Measurements from ENCODE around the gene FAM181B. TPM values are rescaled to one million over a fixed set of nuclear protein-coding genes. Genes with fewer than 3 reads are reported as not detected.

FAM181B gene
- total and polyA plus RNA-seq, 2 donors = 0.18 to 0.24 TPM

- DNase-seq (ENCODE audit: low read depth in 6 of 9, low spot score in 9 of 9) = no peak
- no peaks in the 10 kb centered on the region for H3K4me1 ChIP-seq (ENCODE audit: control insufficient read depth in 2 of 2, insufficient read depth in 2 of 2, low read length in 2 of 2)
Measured at GRCh38 chr11:82722231-82722630, 11.4 kb downstream of the FAM181B start.

GRCh38 chr11:82720267-82721065 lies 13.2 kb downstream of the FAM181B start:
- H3K36me3 ChIP-seq (ENCODE audit: control insufficient read depth in 2 of 2, insufficient read depth in 2 of 2, low read length in 1 of 2) = no peaks in the 10 kb centered on the region
- WGBS = 90% methylated on average over 15 of the region's 15 CpGs
- H3K4me3 ChIP-seq (ENCODE audit: low read length in 2 of 2) = no peak overlapping the region
- no peak for DNase-seq (ENCODE audit: low read depth in 6 of 9, low spot score in 9 of 9)
- H3K27ac ChIP-seq (ENCODE audit: low read depth in 1 of 2, low read length in 1 of 2) = no peak overlapping the region
- H3K27me3 ChIP-seq (ENCODE audit: control insufficient read depth in 2 of 2, insufficient read depth in 1 of 2, low read length in 1 of 2) = no peaks in the 10 kb centered on the region
- no peaks in the 10 kb centered on the region for H3K9me3 ChIP-seq (ENCODE audit: control insufficient read depth in 2 of 2, insufficient read depth in 1 of 2, low read length in 1 of 2)
- no peaks in the 10 kb centered on the region for H3K4me1 ChIP-seq (ENCODE audit: control insufficient read depth in 2 of 2, insufficient read depth in 2 of 2, low read length in 2 of 2)

More at GRCh38 chr11:82722231-82722630, 11.4 kb downstream of the FAM181B start:
- Histone ChIP-seq H3K36me3 (ENCODE audit: control insufficient read depth in 2 of 2, insufficient read depth in 2 of 2, low read length in 1 of 2) (no peaks in the 10 kb centered on the region), H3K9me3 (ENCODE audit: control insufficient read depth in 2 of 2, insufficient read depth in 1 of 2, low read length in 1 of 2) (no peaks in the 10 kb centered on the region), H3K27me3 (ENCODE audit: control insufficient read depth in 2 of 2, insufficient read depth in 1 of 2, low read length in 1 of 2) (no peaks in the 10 kb centered on the region), H3K27ac (ENCODE audit: low read depth in 1 of 2, low read length in 1 of 2) (no peak overlapping the region), H3K4me3 (ENCODE audit: low read length in 2 of 2) (no peak overlapping the region)

GRCh38 chr11:82719361-82720105 lies 14.1 kb downstream of the FAM181B start:
- Histone ChIP-seq H3K27ac (ENCODE audit: low read depth in 1 of 2, low read length in 1 of 2) (no peak overlapping the region), H3K4me1 (ENCODE audit: control insufficient read depth in 2 of 2, insufficient read depth in 2 of 2, low read length in 2 of 2) (no peaks in the 10 kb centered on the region), H3K27me3 (ENCODE audit: control insufficient read depth in 2 of 2, insufficient read depth in 1 of 2, low read length in 1 of 2) (peaks cover 0 to 3% of the 10 kb centered on the region in 2 donors), H3K4me3 (ENCODE audit: low read length in 2 of 2) (no peak overlapping the region), H3K36me3 (ENCODE audit: control insufficient read depth in 2 of 2, insufficient read depth in 2 of 2, low read length in 1 of 2) (no peaks in the 10 kb centered on the region), H3K9me3 (ENCODE audit: control insufficient read depth in 2 of 2, insufficient read depth in 1 of 2, low read length in 1 of 2) (no peaks in the 10 kb centered on the region)
- WGBS = 87% methylated on average over 5 of the region's 5 CpGs
- no peak for DNase-seq (ENCODE audit: low read depth in 6 of 9, low spot score in 9 of 9)

GRCh38 chr11:82718821-82719220 lies 14.8 kb downstream of the FAM181B start:
- no peak for DNase-seq (ENCODE audit: low read depth in 6 of 9, low spot score in 9 of 9)
- WGBS = 49% methylated on average over 3 of the region's 3 CpGs
- H3K27me3 ChIP-seq (ENCODE audit: control insufficient read depth in 2 of 2, insufficient read depth in 1 of 2, low read length in 1 of 2) = peaks cover 0 to 3% of the 10 kb centered on the region in 2 donors

GRCh38 chr11:82718307-82718706 lies 15.4 kb downstream of the FAM181B start:
- 35% methylated on average over 5 of the region's 5 CpGs for WGBS
- Histone ChIP-seq H3K4me3 (ENCODE audit: low read length in 2 of 2) (no peak overlapping the region), H3K27me3 (ENCODE audit: control insufficient read depth in 2 of 2, insufficient read depth in 1 of 2, low read length in 1 of 2) (peaks cover 0 to 3% of the 10 kb centered on the region in 2 donors), H3K4me1 (ENCODE audit: control insufficient read depth in 2 of 2, insufficient read depth in 2 of 2, low read length in 2 of 2) (no peaks in the 10 kb centered on the region), H3K9me3 (ENCODE audit: control insufficient read depth in 2 of 2, insufficient read depth in 1 of 2, low read length in 1 of 2) (no peaks in the 10 kb centered on the region), H3K27ac (ENCODE audit: low read depth in 1 of 2, low read length in 1 of 2) (no peak overlapping the region), H3K36me3 (ENCODE audit: control insufficient read depth in 2 of 2, insufficient read depth in 2 of 2, low read length in 1 of 2) (no peaks in the 10 kb centered on the region)
- peak in 2 of 9 donors; percentile 16 to 26 for DNase-seq (ENCODE audit: low read depth in 6 of 9, low spot score in 9 of 9)

More at GRCh38 chr11:82718821-82719220, 14.8 kb downstream of the FAM181B start:
- Histone ChIP-seq H3K9me3 (ENCODE audit: control insufficient read depth in 2 of 2, insufficient read depth in 1 of 2, low read length in 1 of 2) (no peaks in the 10 kb centered on the region), H3K36me3 (ENCODE audit: control insufficient read depth in 2 of 2, insufficient read depth in 2 of 2, low read length in 1 of 2) (no peaks in the 10 kb centered on the region), H3K4me3 (ENCODE audit: low read length in 2 of 2) (no peak overlapping the region), H3K4me1 (ENCODE audit: control insufficient read depth in 2 of 2, insufficient read depth in 2 of 2, low read length in 2 of 2) (no peaks in the 10 kb centered on the region), H3K27ac (ENCODE audit: low read depth in 1 of 2, low read length in 1 of 2) (no peak overlapping the region)

GRCh38 chr11:82714346-82715174 lies 19.1 kb downstream of the FAM181B start:
- Histone ChIP-seq H3K9me3 (ENCODE audit: control insufficient read depth in 2 of 2, insufficient read depth in 1 of 2, low read length in 1 of 2) (no peaks in the 10 kb centered on the region), H3K36me3 (ENCODE audit: control insufficient read depth in 2 of 2, insufficient read depth in 2 of 2, low read length in 1 of 2) (no peaks in the 10 kb centered on the region), H3K27ac (ENCODE audit: low read depth in 1 of 2, low read length in 1 of 2) (no peak overlapping the region), H3K27me3 (ENCODE audit: control insufficient read depth in 2 of 2, insufficient read depth in 1 of 2, low read length in 1 of 2) (peaks cover 0 to 6% of the 10 kb centered on the region in 2 donors), H3K4me1 (ENCODE audit: control insufficient read depth in 2 of 2, insufficient read depth in 2 of 2, low read length in 2 of 2) (no peaks in the 10 kb centered on the region), H3K4me3 (ENCODE audit: low read length in 2 of 2) (no peak overlapping the region)
- no peak for DNase-seq (ENCODE audit: low read depth in 6 of 9, low spot score in 9 of 9)
- 88% methylated on average over 14 of the region's 14 CpGs for WGBS

- H3K9me3 ChIP-seq (ENCODE audit: control insufficient read depth in 2 of 2, insufficient read depth in 1 of 2, low read length in 1 of 2) = no peaks in the 10 kb centered on the region
- no peak for DNase-seq (ENCODE audit: low read depth in 6 of 9, low spot score in 9 of 9)
- H3K36me3 ChIP-seq (ENCODE audit: control insufficient read depth in 2 of 2, insufficient read depth in 2 of 2, low read length in 1 of 2) = no peaks in the 10 kb centered on the region
Measured at GRCh38 chr11:82711648-82712047, 22.0 kb downstream of the FAM181B start.

GRCh38 chr11:82703796-82704195 lies 29.9 kb downstream of the FAM181B start:
- no peaks in the 10 kb centered on the region for H3K36me3 ChIP-seq (ENCODE audit: control insufficient read depth in 2 of 2, insufficient read depth in 2 of 2, low read length in 1 of 2)
- no peaks in the 10 kb centered on the region for H3K4me1 ChIP-seq (ENCODE audit: control insufficient read depth in 2 of 2, insufficient read depth in 2 of 2, low read length in 2 of 2)
- no peaks in the 10 kb centered on the region for H3K27me3 ChIP-seq (ENCODE audit: control insufficient read depth in 2 of 2, insufficient read depth in 1 of 2, low read length in 1 of 2)
- H3K4me3 ChIP-seq (ENCODE audit: low read length in 2 of 2) = no peak overlapping the region
- DNase-seq (ENCODE audit: low read depth in 6 of 9, low spot score in 9 of 9) = no peak
- H3K27ac ChIP-seq (ENCODE audit: low read depth in 1 of 2, low read length in 1 of 2) = no peak overlapping the region
- no peaks in the 10 kb centered on the region for H3K9me3 ChIP-seq (ENCODE audit: control insufficient read depth in 2 of 2, insufficient read depth in 1 of 2, low read length in 1 of 2)
- WGBS = 92% methylated on average over 5 of the region's 5 CpGs

More at GRCh38 chr11:82711648-82712047, 22.0 kb downstream of the FAM181B start:
- Histone ChIP-seq H3K27me3 (ENCODE audit: control insufficient read depth in 2 of 2, insufficient read depth in 1 of 2, low read length in 1 of 2) (peaks cover 0 to 6% of the 10 kb centered on the region in 2 donors), H3K4me3 (ENCODE audit: low read length in 2 of 2) (no peak overlapping the region), H3K4me1 (ENCODE audit: control insufficient read depth in 2 of 2, insufficient read depth in 2 of 2, low read length in 2 of 2) (no peaks in the 10 kb centered on the region), H3K27ac (ENCODE audit: low read depth in 1 of 2, low read length in 1 of 2) (no peak overlapping the region)
